ENCODE data around the gene REEP5. TPM values are rescaled to one million over a fixed set of nuclear protein-coding genes. Genes with fewer than 3 reads are reported as not detected.
"Not testable (repeated sequence)": the region's sequence is repeated elsewhere in the genome, so short reads cannot be mapped to it uniquely, and the experiment has no call there.

REEP5 gene
- total RNA-seq, 1 donor from 2014 or later: 64.0 TPM

GRCh38 chr5:112914584-112914983 is 7.4 kb downstream of the REEP5 start:
- no peak for DNase-seq (ENCODE audit: low read depth)
- H3K4me3 ChIP-seq (ENCODE audit: low read depth, low read length): no peak overlapping the region
- TF ChIP-seq, protein P1, sequence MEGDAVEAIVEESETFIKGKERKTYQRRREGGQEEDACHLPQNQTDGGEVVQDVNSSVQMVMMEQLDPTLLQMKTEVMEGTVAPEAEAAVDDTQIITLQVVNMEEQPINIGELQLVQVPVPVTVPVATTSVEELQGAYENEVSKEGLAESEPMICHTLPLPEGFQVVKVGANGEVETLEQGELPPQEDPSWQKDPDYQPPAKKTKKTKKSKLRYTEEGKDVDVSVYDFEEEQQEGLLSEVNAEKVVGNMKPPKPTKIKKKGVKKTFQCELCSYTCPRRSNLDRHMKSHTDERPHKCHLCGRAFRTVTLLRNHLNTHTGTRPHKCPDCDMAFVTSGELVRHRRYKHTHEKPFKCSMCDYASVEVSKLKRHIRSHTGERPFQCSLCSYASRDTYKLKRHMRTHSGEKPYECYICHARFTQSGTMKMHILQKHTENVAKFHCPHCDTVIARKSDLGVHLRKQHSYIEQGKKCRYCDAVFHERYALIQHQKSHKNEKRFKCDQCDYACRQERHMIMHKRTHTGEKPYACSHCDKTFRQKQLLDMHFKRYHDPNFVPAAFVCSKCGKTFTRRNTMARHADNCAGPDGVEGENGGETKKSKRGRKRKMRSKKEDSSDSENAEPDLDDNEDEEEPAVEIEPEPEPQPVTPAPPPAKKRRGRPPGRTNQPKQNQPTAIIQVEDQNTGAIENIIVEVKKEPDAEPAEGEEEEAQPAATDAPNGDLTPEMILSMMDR (conservative IDR thresholded peaks at IDR 0.05; ENCODE audit: low read depth, low read length): no peak

DNA sequence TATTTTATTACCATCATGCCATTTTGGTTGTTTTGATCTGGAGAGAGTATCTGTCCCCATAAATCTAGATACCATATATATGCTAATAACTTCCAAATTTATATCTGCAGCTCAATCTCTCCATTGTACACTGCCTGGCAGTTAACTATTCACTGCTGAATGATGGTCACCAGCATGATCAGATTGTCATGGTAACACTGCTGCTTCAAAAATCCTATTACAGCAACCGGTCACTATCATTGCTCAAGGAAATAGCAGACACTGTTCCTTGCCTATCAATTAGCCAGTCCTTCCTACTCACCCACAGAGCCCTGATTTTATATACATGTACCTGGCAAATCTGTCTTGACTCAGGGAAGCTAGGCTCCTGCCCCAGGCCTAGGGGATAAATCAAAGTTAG is 11.5 kb downstream of the REEP5 start:
- TF ChIP-seq, protein P1 (conservative IDR thresholded peaks at IDR 0.05; ENCODE audit: low read depth, low read length): no peak
- no peak for DNase-seq (ENCODE audit: low read depth)

DNA sequence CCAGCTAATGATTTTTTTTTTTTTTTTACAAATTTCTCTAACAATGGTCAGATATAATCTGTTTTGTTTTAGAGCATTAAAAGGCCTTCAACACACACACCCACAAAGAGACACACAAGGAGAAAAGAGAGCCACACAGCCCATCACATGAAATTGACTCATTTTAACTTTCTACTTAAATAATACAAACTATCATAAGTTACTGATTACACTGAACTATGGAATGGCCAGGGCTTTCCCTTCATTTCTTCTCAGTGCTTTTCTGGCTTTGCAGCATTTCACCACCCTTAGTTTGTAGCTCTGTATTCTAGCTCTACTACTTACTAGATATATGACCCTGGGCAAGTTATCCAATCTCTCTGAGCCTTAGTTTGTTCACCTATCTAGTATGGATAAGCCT is 13.2 kb downstream of the REEP5 start:
- H3K4me3 ChIP-seq (ENCODE audit: low read depth, low read length): no peak overlapping the region
- TF ChIP-seq, protein P1 (conservative IDR thresholded peaks at IDR 0.05; ENCODE audit: low read depth, low read length): no peak
- DNase-seq (ENCODE audit: low read depth): peak; percentile 54

More for the DNA sequence above, 11.5 kb downstream of the REEP5 start:
- H3K4me3 ChIP-seq (ENCODE audit: low read depth, low read length): no peak overlapping the region

DNA sequence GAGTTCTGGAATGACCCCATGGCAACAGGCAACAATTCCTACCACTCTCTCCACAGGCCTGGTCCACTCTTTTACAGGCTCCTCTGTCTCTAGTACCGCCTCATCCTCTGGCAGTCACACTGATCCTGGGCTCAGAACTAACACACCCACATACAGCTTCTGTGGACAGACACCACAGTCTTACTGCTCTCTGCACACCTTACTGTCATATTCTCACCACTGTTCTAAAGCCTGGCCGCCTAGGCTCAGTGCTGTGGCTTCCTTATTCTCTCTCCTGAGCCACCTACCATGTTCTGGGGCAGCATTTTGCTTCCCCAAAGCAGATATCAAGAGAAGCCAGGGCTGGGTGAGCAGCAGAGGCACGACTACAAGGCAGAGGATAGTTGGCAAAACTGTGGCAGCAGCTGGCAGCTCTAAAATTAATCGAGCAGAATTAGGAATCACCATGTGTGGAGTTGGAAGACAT is 14.8 kb downstream of the REEP5 start:
- TF ChIP-seq, protein P1 (conservative IDR thresholded peaks at IDR 0.05; ENCODE audit: low read depth, low read length): no peak
- no peak for DNase-seq (ENCODE audit: low read depth)
- no peak overlapping the region for H3K4me3 ChIP-seq (ENCODE audit: low read depth, low read length)

- TF ChIP-seq, protein P1 (conservative IDR thresholded peaks at IDR 0.05; ENCODE audit: low read depth, low read length): no peak
- DNase-seq (ENCODE audit: low read depth): no peak
- H3K4me3 ChIP-seq (ENCODE audit: low read depth, low read length): no peak overlapping the region
Measured at GRCh38 chr5:112906637-112907036, 15.4 kb downstream of the REEP5 start.

- DNase-seq (ENCODE audit: low read depth); H3K4me3 ChIP-seq (ENCODE audit: low read depth, low read length): not testable (repeated sequence)
Measured at GRCh38 chr5:112904996-112905395, 17.0 kb downstream of the REEP5 start.

DNA sequence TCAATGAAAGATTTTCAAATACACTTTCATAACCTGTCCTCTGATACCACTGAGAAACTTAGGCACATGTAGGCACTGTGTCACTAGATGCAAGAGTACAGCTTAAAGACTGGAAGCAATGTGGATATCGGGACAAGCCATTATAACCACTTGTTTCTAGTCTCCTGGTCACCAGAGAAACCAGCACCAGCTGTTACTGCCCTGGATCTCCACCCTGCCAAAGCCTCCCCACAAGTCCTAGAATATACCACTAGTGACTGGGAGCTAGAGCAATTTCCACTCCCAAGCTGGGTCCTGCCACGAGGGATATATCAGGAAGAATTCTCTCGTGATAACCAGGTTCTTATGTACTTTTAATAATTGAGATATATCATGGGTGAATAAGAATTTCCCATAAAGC is 19.5 kb downstream of the REEP5 start:
- H3K4me3 ChIP-seq (ENCODE audit: low read depth, low read length): no peak overlapping the region
- DNase-seq (ENCODE audit: low read depth): no peak
- TF ChIP-seq, protein P1 (conservative IDR thresholded peaks at IDR 0.05; ENCODE audit: low read depth, low read length): no peak
